Activated naive CD8-positive, alpha-beta T cell treated with anti-CD3 and anti-CD28 coated beads, Interleukin-2, amount 10 ng/mL, durations not matched to agents 7 days and 5 days (primary cell): ENCODE results near the gene KRTAP5-1. TPM values are rescaled to one million over a fixed set of nuclear protein-coding genes. Genes with fewer than 3 reads are reported as not detected.

ENCODE experiments used
- ATAC-seq: fragments of 150-1000 bp; cut with Tn5 transposase; one replicate; pipeline ENCODE4 v1.10.0; 2021; ENCODE audit warnings: low read depth, moderate library complexity
- POLR2A ChIA-PET: fragments of 350-600 bp; sonication (Branson Sonifier 250); formaldehyde crosslinking; loops from one replicate; lab custom pipeline; 2021; ENCODE audit warnings: antibody characterized with exemption; lab: Charles Lee
- DNase-seq: peaks from one replicate; pipeline ENCODE4 v3.0.0; 2021
- H3K27ac Mint-ChIP-seq: one replicate; pipeline ENCODE4 v1.8.0; 2022; ENCODE audit warnings: mild to moderate bottlenecking, mixed read lengths
- H3K27me3 Mint-ChIP-seq: one replicate; pipeline ENCODE4 v1.8.0; 2022; ENCODE audit warnings: mild to moderate bottlenecking, moderate library complexity, mixed read lengths
- H3K36me3 Mint-ChIP-seq: one replicate; pipeline ENCODE4 v1.8.0; 2021; ENCODE audit warnings: mild to moderate bottlenecking, mixed read lengths
- H3K4me1 Mint-ChIP-seq: one replicate; pipeline ENCODE4 v1.8.0; 2021; ENCODE audit warnings: mixed read lengths
- H3K4me3 Mint-ChIP-seq: one replicate; pipeline ENCODE4 v1.8.0; 2022; ENCODE audit warnings: mild to moderate bottlenecking, moderate library complexity, mixed read lengths
- H3K9me3 Mint-ChIP-seq: one replicate; pipeline ENCODE4 v1.8.0; 2021; ENCODE audit warnings: mixed read lengths
- total RNA-seq, 2 experiments: library from RNA; stranded (reverse); gene quantifications; one replicate each; pipeline ENCODE4 v1.2.3, GENCODE V29; 2021

KRTAP5-1 gene
- total RNA-seq, 2 experiments from 2014 or later, result not detected

- H3K4me1 Mint-ChIP-seq, result no peaks in the 10 kb centered on the region
- no peak overlapping the region for H3K27ac Mint-ChIP-seq
- H3K4me3 Mint-ChIP-seq, result no peak overlapping the region
- peaks cover 2% of the 10 kb centered on the region for H3K27me3 Mint-ChIP-seq
- DNase-seq, result no peak
- H3K9me3 Mint-ChIP-seq, result no peaks in the 10 kb centered on the region
- no peak for ATAC-seq
- H3K36me3 Mint-ChIP-seq, result no peaks in the 10 kb centered on the region
- POLR2A ChIA-PET, result no interaction called here
These were observed 26.9 kb downstream of the KRTAP5-1 start for GRCh38 chr11:1557904-1558774.

GRCh38 chr11:1557051-1557884, 27.8 kb downstream of the KRTAP5-1 start:
- no peak for DNase-seq

GRCh38 chr11:1556278-1556902, 28.7 kb downstream of the KRTAP5-1 start:
- Mint-ChIP-seq H3K4me3 (no peak overlapping the region), H3K27me3 (peaks cover 2% of the 10 kb centered on the region), H3K9me3 (no peaks in the 10 kb centered on the region), H3K27ac (no peak overlapping the region), H3K36me3 (no peaks in the 10 kb centered on the region), H3K4me1 (no peaks in the 10 kb centered on the region)
- no peak for DNase-seq
- POLR2A ChIA-PET, result no interaction called here
- ATAC-seq, result no peak

More at GRCh38 chr11:1557051-1557884, 27.8 kb downstream of the KRTAP5-1 start:
- no peaks in the 10 kb centered on the region for H3K4me1 Mint-ChIP-seq
- no peak overlapping the region for H3K4me3 Mint-ChIP-seq
- H3K27ac Mint-ChIP-seq, result no peak overlapping the region
- peaks cover 2% of the 10 kb centered on the region for H3K27me3 Mint-ChIP-seq
- POLR2A ChIA-PET, result no interaction called here
- H3K9me3 Mint-ChIP-seq, result no peaks in the 10 kb centered on the region
- no peaks in the 10 kb centered on the region for H3K36me3 Mint-ChIP-seq
- no peak for ATAC-seq

GRCh38 chr11:1555713-1556153, 29.4 kb downstream of the KRTAP5-1 start:
- Mint-ChIP-seq H3K9me3 (no peaks in the 10 kb centered on the region), H3K4me3 (no peak overlapping the region), H3K4me1 (no peaks in the 10 kb centered on the region), H3K27ac (no peak overlapping the region), H3K36me3 (no peaks in the 10 kb centered on the region), H3K27me3 (peaks cover 2% of the 10 kb centered on the region)
- no peak for ATAC-seq
- POLR2A ChIA-PET, result no interaction called here
- DNase-seq, result no peak

- POLR2A ChIA-PET, result no interaction called here
- peaks cover 4% of the 10 kb centered on the region for H3K27me3 Mint-ChIP-seq
- H3K9me3 Mint-ChIP-seq, result no peaks in the 10 kb centered on the region
- H3K4me3 Mint-ChIP-seq, result no peak overlapping the region
- ATAC-seq (no peak), DNase-seq (no peak)
- H3K4me1 Mint-ChIP-seq, result no peaks in the 10 kb centered on the region
- H3K36me3 Mint-ChIP-seq, result no peaks in the 10 kb centered on the region
- no peak overlapping the region for H3K27ac Mint-ChIP-seq
These were observed 29.9 kb downstream of the KRTAP5-1 start for GRCh38 chr11:1554981-1555712.

GRCh38 chr11:1553808-1554594, 31.1 kb downstream of the KRTAP5-1 start:
- Mint-ChIP-seq H3K9me3 (no peaks in the 10 kb centered on the region), H3K36me3 (no peaks in the 10 kb centered on the region), H3K4me3 (no peak overlapping the region), H3K27me3 (peaks cover 12% of the 10 kb centered on the region), H3K27ac (no peak overlapping the region), H3K4me1 (no peaks in the 10 kb centered on the region)
- DNase-seq, result no peak
- no peak for ATAC-seq
- POLR2A ChIA-PET, result no interaction called here

GRCh38 chr11:1549338-1550330, 35.4 kb downstream of the KRTAP5-1 start:
- H3K4me1 Mint-ChIP-seq, result no peaks in the 10 kb centered on the region
- peaks cover 38% of the 10 kb centered on the region for H3K27me3 Mint-ChIP-seq
- DNase-seq (no peak), ATAC-seq (no peak)
- no peaks in the 10 kb centered on the region for H3K9me3 Mint-ChIP-seq
- no peaks in the 10 kb centered on the region for H3K36me3 Mint-ChIP-seq
- H3K4me3 Mint-ChIP-seq, result no peak overlapping the region
- POLR2A ChIA-PET, result no interaction called here
- no peak overlapping the region for H3K27ac Mint-ChIP-seq

- POLR2A ChIA-PET, result no interaction called here
- no peaks in the 10 kb centered on the region for H3K36me3 Mint-ChIP-seq
- no peak overlapping the region for H3K4me3 Mint-ChIP-seq
- no peak for DNase-seq
- peaks cover 38% of the 10 kb centered on the region for H3K27me3 Mint-ChIP-seq
- H3K4me1 Mint-ChIP-seq, result no peaks in the 10 kb centered on the region
- H3K9me3 Mint-ChIP-seq, result no peaks in the 10 kb centered on the region
- ATAC-seq, result no peak
- H3K27ac Mint-ChIP-seq, result no peak overlapping the region
These were observed 36.6 kb downstream of the KRTAP5-1 start for GRCh38 chr11:1548221-1549070.

- no peaks in the 10 kb centered on the region for H3K4me1 Mint-ChIP-seq
- H3K9me3 Mint-ChIP-seq, result no peaks in the 10 kb centered on the region
- no peaks in the 10 kb centered on the region for H3K36me3 Mint-ChIP-seq
- POLR2A ChIA-PET, result no interaction called here
- no peak for DNase-seq
- no peak overlapping the region for H3K4me3 Mint-ChIP-seq
- no peak overlapping the region for H3K27ac Mint-ChIP-seq
- peaks cover 38% of the 10 kb centered on the region for H3K27me3 Mint-ChIP-seq
- no peak for ATAC-seq
These were observed 37.5 kb downstream of the KRTAP5-1 start for GRCh38 chr11:1547467-1548098.

- POLR2A ChIA-PET, result interaction anchor here (0.6 kb wide), 1 partner anchor 27 kb away, joined by 4 read pairs; no protein-coding TSS in a partner anchor
- Mint-ChIP-seq H3K36me3 (no peaks in the 10 kb centered on the region), H3K4me3 (no peak overlapping the region), H3K27ac (no peak overlapping the region), H3K4me1 (no peaks in the 10 kb centered on the region), H3K27me3 (peaks cover 38% of the 10 kb centered on the region), H3K9me3 (no peaks in the 10 kb centered on the region)
- ATAC-seq, result peak; percentile 60
- DNase-seq, result peak; percentile 63
These were observed 38.3 kb downstream of the KRTAP5-1 start for GRCh38 chr11:1546536-1547466.
